A549 (cell line): ENCODE measurements around the gene MAFG. TPM values are rescaled to one million over a fixed set of nuclear protein-coding genes. Genes with fewer than 3 reads are reported as not detected.

Source experiments
- ATAC-seq, 2 experiments: fragments of 200-7000 bp in 1 of 2; fragments of >200 bp in 1 of 2; cut with Nextera tagmentation in 1 of 2; cut with Tn5 transposase in 1 of 2; 3 replicates each; pipeline versions ENCODE4 v1.8.0 to v1.9.1; 2018 to 2020; ENCODE audit warnings: mild to moderate bottlenecking in 1 of 2, moderate library complexity in 1 of 2
- CTCF ChIA-PET: fragments of 300-600 bp; sonication (Branson Sonifier 250); formaldehyde crosslinking; extraction: SDS; loops from one replicate; lab custom pipeline; 2021; ENCODE audit warnings: antibody characterized with exemption, inconsistent platforms; lab: Yijun Ruan, JAX
- POLR2A ChIA-PET: fragments of 350-600 bp; formaldehyde crosslinking; extraction: SDS; loops from one replicate; lab custom pipeline; 2021; ENCODE audit warnings: antibody characterized with exemption, inconsistent platforms; lab: Yijun Ruan, JAX
- DNase-seq, 2 experiments: peaks; one replicate each; pipeline versions ENCODE4 v3.0.0 to v3.0.0-alpha.2; 2011 to 2016; ENCODE audit warnings: low read depth in 1 of 2, low spot score in 1 of 2
- FAIRE-seq: peaks from 2 replicates; lab custom pipeline; 2011; peaks lifted over from hg19 to GRCh38; lab: Jason Lieb, UNC
- H3K27ac ChIP-seq, 2 experiments: fragments of >200 bp; sonication (Bioruptor Twin); formaldehyde crosslinking; 3 replicates each; pipeline ENCODE4 v1.5.1; 2016 to 2017
- H3K4me1 ChIP-seq: fragments of >200 bp; sonication (Bioruptor Twin); formaldehyde crosslinking; 3 replicates; pipeline ENCODE4 v1.6.1; 2016
- H3K4me2 ChIP-seq: fragments of >200 bp; sonication (Bioruptor Twin); formaldehyde crosslinking; 3 replicates; pipeline ENCODE4 v1.6.1; 2016
- H3K4me3 ChIP-seq: fragments of >200 bp; sonication (Bioruptor Twin); formaldehyde crosslinking; 3 replicates; pipeline ENCODE4 v1.5.1; 2016
- H3K9me3 ChIP-seq: fragments of >200 bp; sonication (Bioruptor Twin); formaldehyde crosslinking; 3 replicates; pipeline ENCODE4 v1.6.1; 2016
- CBX8 ChIP-seq: fragments of 200-600 bp; sonication (generic); IDR thresholded peaks from 2 replicates; pipeline ENCODE4 v1.6.1; 2016
- EHMT2 ChIP-seq: fragments of 200-600 bp; sonication (generic); IDR thresholded peaks from 2 replicates; pipeline ENCODE4 v1.6.1; 2016; ENCODE audit warnings: antibody characterized with exemption, low read depth, mild to moderate bottlenecking, moderate library complexity
- FOXS1 ChIP-seq: fragments of 250-450 bp; sonication (Bioruptor Pico); IDR thresholded peaks from 2 replicates; pipeline ENCODE4 v1.5.0; 2020; ENCODE audit warnings: mild to moderate bottlenecking, moderate library complexity
- HEYL ChIP-seq: fragments of 250-450 bp; sonication (Bioruptor Pico); IDR thresholded peaks from 2 replicates; pipeline ENCODE4 v1.8.0; 2021; ENCODE audit warnings: mild to moderate bottlenecking, moderate library complexity
- HMGXB4 ChIP-seq: fragments of 250-450 bp; sonication (Bioruptor Pico); IDR thresholded peaks from 2 replicates; pipeline ENCODE4 v1.5.0; 2021; ENCODE audit warnings: mild to moderate bottlenecking, moderate library complexity, borderline replicate concordance
- HOXA7 ChIP-seq: fragments of 250-450 bp; sonication (Bioruptor Pico); IDR thresholded peaks from 2 replicates; pipeline ENCODE4 v1.5.0; 2020; ENCODE audit warnings: mild to moderate bottlenecking, moderate library complexity
- HOXB13 ChIP-seq: fragments of 250-450 bp; sonication (Bioruptor Pico); IDR thresholded peaks from 2 replicates; pipeline ENCODE4 v1.5.0; 2020; ENCODE audit warnings: low read depth, mild to moderate bottlenecking, moderate library complexity
- KDM5A ChIP-seq: fragments of 200-600 bp; sonication (generic); IDR thresholded peaks from 2 replicates; pipeline ENCODE4 v1.6.1; 2016; ENCODE audit warnings: antibody characterized with exemption, mild to moderate bottlenecking
- MAX ChIP-seq: IDR thresholded peaks from 2 replicates; pipeline ENCODE4 v1.6.1; 2012
- MAZ ChIP-seq: fragments of 150-350 bp; IDR thresholded peaks from 2 replicates; pipeline ENCODE4 v1.6.1; 2014; ENCODE audit warnings: antibody characterized with exemption, low read depth, low read length, borderline replicate concordance
- MYC ChIP-seq: IDR thresholded peaks from 2 replicates; pipeline ENCODE4 v1.6.1; 2012; ENCODE audit warnings: mild to moderate bottlenecking, inconsistent platforms, low read length, improper control_type of control experiment, borderline replicate concordance
- NR3C1 ChIP-seq: fragments of >200 bp; sonication (Bioruptor Twin); formaldehyde crosslinking; IDR thresholded peaks from 3 replicates; pipeline ENCODE4 v1.6.1; 2017
- PBX3 ChIP-seq: IDR thresholded peaks from 2 replicates; pipeline ENCODE4 v1.6.1; 2012
- POLR2A ChIP-seq: IDR thresholded peaks from 2 replicates; pipeline ENCODE4 v1.6.1; 2012; ENCODE audit warnings: mild to moderate bottlenecking, low read length
- RNF2 ChIP-seq: fragments of 200-600 bp; sonication (generic); IDR thresholded peaks from 2 replicates; pipeline ENCODE4 v1.6.1; 2016; ENCODE audit warnings: low read depth, mild to moderate bottlenecking, antibody characterized with exemption, moderate library complexity, borderline replicate concordance
- SMC3 ChIP-seq: fragments of >200 bp; sonication (Bioruptor Twin); formaldehyde crosslinking; IDR thresholded peaks from 3 replicates; pipeline ENCODE4 v1.6.1; 2018; ENCODE audit warnings: inconsistent platforms
- TFCP2L1 ChIP-seq: fragments of 250-450 bp; sonication (Bioruptor Pico); IDR thresholded peaks from 2 replicates; pipeline ENCODE4 v1.5.0; 2021; ENCODE audit warnings: mild to moderate bottlenecking
- ZSCAN20 ChIP-seq: fragments of 250-450 bp; sonication (Bioruptor Pico); IDR thresholded peaks from 2 replicates; pipeline ENCODE4 v1.8.0; 2022; ENCODE audit warnings: mild to moderate bottlenecking, moderate library complexity
- WGBS: methylation state at CpG from one replicate; pipeline ENCODE4 v1.1.6; 2017; ENCODE audit errors: missing lambda C conversion rate; 5-methylcytosine and 5-hydroxymethylcytosine counted together
- polyA plus RNA-seq, 4 experiments: library from polyadenylated mRNA; depleted of rRNA in 3 of 4; stranded (reverse); fragments of >200 nt; fragmentation: RNase III in 1 of 4; extraction: RNeasy Plus Mini Kit Qiagen cat#74134 plus additional on column Dnase treatment in 1 of 4; gene quantifications; 2 replicates in 3 of 4; 3 replicates in 1 of 4; pipeline ENCODE4 v1.2.3, GENCODE V29; 2011 to 2017

The MAFG gene
- polyA plus RNA-seq, 2 of the 4 experiments (the other 2 are of a cell fraction): 47.9 to 57.9 TPM

GRCh38 chr17:81910840-81911276 is 16.7 kb downstream of the MAFG start:
- peaks cover 10% of the 10 kb centered on the region; the same call in 2 of the 3 replicates for H3K4me1 ChIP-seq
- peak overlapping the region; percentile 71 for H3K4me3 ChIP-seq
- TF ChIP-seq RNF2 (0 out of 2 replicates have a peak, but pooled peaks have one; percentile 29), POLR2A (no peak), CBX8 (no peak), PBX3 (0 out of 2 replicates have a peak, but pooled peaks have one; percentile 6), MAX (0 out of 2 replicates have a peak, but pooled peaks have one; percentile 9)
- ChIA-PET CTCF (interaction anchor here (1.2 to 7.6 kb wide), 4 partner anchors 15 to 49 kb away, joined by 3 to 68 read pairs (median 4); partner anchors contain the start of genes MAFG and PYCR1), POLR2A (interaction anchor here (1.0 to 1.5 kb wide), 3 partner anchors 13 to 78 kb away, joined by 3 to 4 read pairs (median 3); partner anchors contain the start of gene MCRIP1)
- FAIRE-seq: no peak
- H3K9me3 ChIP-seq: no peaks in the 10 kb centered on the region
- peak; percentile 3 to 21; a peak in 5 of 6 replicates for ATAC-seq
- WGBS: 10% methylated on average over 17 of the region's 55 CpGs
- peak overlapping the region; percentile 62 to 88 for H3K27ac ChIP-seq
- peak overlapping the region; percentile 98 for H3K4me2 ChIP-seq
- no peak for DNase-seq

- Histone ChIP-seq H3K4me1 (peaks cover 10% of the 10 kb centered on the region; the same call in 2 of the 3 replicates), H3K4me3 (peak overlapping the region; percentile 71), H3K27ac (peak overlapping the region; percentile 62 to 88), H3K4me2 (peak overlapping the region; percentile 98), H3K9me3 (no peaks in the 10 kb centered on the region)
- FAIRE-seq (no peak), ATAC-seq (peak in 1 of 2 experiments; percentile 1; a peak in 2 of 6 replicates), DNase-seq (no peak)
- TF ChIP-seq TFCP2L1 (CRISPR knock-in tag) (no peak), HOXB13 (CRISPR knock-in tag) (no peak), KDM5A (no peak), EHMT2 (no peak), FOXS1 (CRISPR knock-in tag) (no peak), PBX3 (no peak), ZSCAN20 (CRISPR knock-in tag) (no peak), HOXA7 (CRISPR knock-in tag) (no peak), MAZ (no peak)
- WGBS: 60% methylated on average over 23 of the region's 23 CpGs
- CTCF ChIA-PET: interaction anchor here (1.1 to 7.6 kb wide), 9 partner anchors 7 to 111 kb away, joined by 3 to 68 read pairs (median 5); partner anchors contain the start of genes MAFG and PYCR1
- POLR2A ChIA-PET: interaction anchor here (1.5 kb wide), 1 partner anchor 13 kb away, joined by 3 read pairs; no protein-coding TSS in a partner anchor
Measured at GRCh38 chr17:81909966-81910839, 17.3 kb downstream of the MAFG start.

GRCh38 chr17:81909231-81909630 is 18.3 kb downstream of the MAFG start:
- WGBS: 92% methylated on average over 12 of the region's 12 CpGs
- CTCF ChIA-PET: interaction anchor here (0.8 to 7.6 kb wide), 8 partner anchors 8 to 112 kb away, joined by 3 to 68 read pairs (median 5); partner anchors contain the start of gene MAFG

More at GRCh38 chr17:81909231-81909630, 18.3 kb downstream of the MAFG start:
- Histone ChIP-seq H3K4me3 (no peak overlapping the region), H3K4me2 (no peak overlapping the region), H3K27ac (no peak overlapping the region), H3K4me1 (peaks cover 10% of the 10 kb centered on the region; the same call in 2 of the 3 replicates), H3K9me3 (no peaks in the 10 kb centered on the region)
- POLR2A ChIA-PET: no interaction called here
- TF ChIP-seq MYC (no peak), SMC3 (no peak), ZSCAN20 (CRISPR knock-in tag) (no peak), HMGXB4 (no peak), EHMT2 (no peak), HEYL (no peak), NR3C1 (no peak), HOXA7 (CRISPR knock-in tag) (no peak)
- FAIRE-seq (no peak), DNase-seq (no peak), ATAC-seq (no peak)
